Endothelial cell (in vitro differentiated cells): ENCODE results near the gene TRPT1. TPM values are rescaled to one million over a fixed set of nuclear protein-coding genes. Genes with fewer than 3 reads are reported as not detected.

Experiments
- DNase-seq: peaks from one replicate; pipeline ENCODE4 v3.0.0; 2021; ENCODE audit warnings: low spot score
- H3K27ac Mint-ChIP-seq: one replicate; pipeline ENCODE4 v1.8.0; 2021; ENCODE audit warnings: mixed read lengths, inconsistent platforms; ENCODE audit not compliant: unreplicated experiment
- H3K27me3 Mint-ChIP-seq: one replicate; pipeline ENCODE4 v1.8.0; 2021; ENCODE audit warnings: mild to moderate bottlenecking, moderate library complexity, mixed read lengths, inconsistent platforms; ENCODE audit not compliant: unreplicated experiment
- H3K36me3 Mint-ChIP-seq: one replicate; pipeline ENCODE4 v1.8.0; 2021; ENCODE audit warnings: mild to moderate bottlenecking, low read depth, mixed read lengths, inconsistent platforms; ENCODE audit not compliant: unreplicated experiment
- H3K4me1 Mint-ChIP-seq: one replicate; pipeline ENCODE4 v1.8.0; 2021; ENCODE audit warnings: mild to moderate bottlenecking, mixed read lengths, inconsistent platforms; ENCODE audit not compliant: unreplicated experiment
- H3K4me3 Mint-ChIP-seq: one replicate; pipeline ENCODE4 v1.8.0; 2021; ENCODE audit warnings: mild to moderate bottlenecking, mixed read lengths, inconsistent platforms; ENCODE audit not compliant: unreplicated experiment
- H3K9me3 Mint-ChIP-seq: one replicate; pipeline ENCODE4 v1.8.0; 2021; ENCODE audit warnings: mixed read lengths, inconsistent platforms; ENCODE audit not compliant: unreplicated experiment
- total RNA-seq: library from RNA; stranded (reverse); fragmentation: NEBNext Ultra II Directional; extraction: Animal tissue kit (Norgen Biotek cat#: 25700); gene quantifications from one replicate; pipeline ENCODE4 v1.2.1, GENCODE V29; 2021; ENCODE audit not compliant: unreplicated experiment
- TF ChIP-seq, protein P1 (sequence below): fragments of 200-600 bp; sonication (generic); IDR thresholded peaks from one replicate; pipeline ENCODE4 v1.5.0; 2021; ENCODE audit warnings: antibody characterized with exemption; ENCODE audit not compliant: unreplicated experiment

The TRPT1 gene
- total RNA-seq, 1 donor from 2014 or later: 23.2 TPM

DNA sequence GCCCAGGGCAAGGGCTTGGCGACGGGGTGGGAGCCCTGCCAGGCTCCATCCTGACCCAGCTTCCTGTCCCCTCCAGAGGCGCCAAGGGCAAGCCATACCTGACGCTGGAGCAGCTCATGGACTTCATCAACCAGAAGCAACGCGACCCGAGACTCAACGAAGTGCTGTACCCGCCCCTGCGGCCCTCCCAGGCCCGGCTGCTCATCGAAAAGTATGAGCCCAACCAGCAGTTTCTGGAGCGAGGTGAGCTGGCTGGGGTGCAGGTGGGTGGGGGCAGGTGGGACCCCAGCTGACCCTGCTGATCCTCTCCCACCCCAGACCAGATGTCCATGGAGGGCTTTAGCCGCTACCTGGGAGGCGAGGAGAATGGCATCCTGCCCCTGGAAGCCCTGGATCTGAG is 30.3 kb upstream of the TRPT1 start:
- H3K9me3 Mint-ChIP-seq: no peaks in the 10 kb centered on the region
- TF ChIP-seq, protein P1, sequence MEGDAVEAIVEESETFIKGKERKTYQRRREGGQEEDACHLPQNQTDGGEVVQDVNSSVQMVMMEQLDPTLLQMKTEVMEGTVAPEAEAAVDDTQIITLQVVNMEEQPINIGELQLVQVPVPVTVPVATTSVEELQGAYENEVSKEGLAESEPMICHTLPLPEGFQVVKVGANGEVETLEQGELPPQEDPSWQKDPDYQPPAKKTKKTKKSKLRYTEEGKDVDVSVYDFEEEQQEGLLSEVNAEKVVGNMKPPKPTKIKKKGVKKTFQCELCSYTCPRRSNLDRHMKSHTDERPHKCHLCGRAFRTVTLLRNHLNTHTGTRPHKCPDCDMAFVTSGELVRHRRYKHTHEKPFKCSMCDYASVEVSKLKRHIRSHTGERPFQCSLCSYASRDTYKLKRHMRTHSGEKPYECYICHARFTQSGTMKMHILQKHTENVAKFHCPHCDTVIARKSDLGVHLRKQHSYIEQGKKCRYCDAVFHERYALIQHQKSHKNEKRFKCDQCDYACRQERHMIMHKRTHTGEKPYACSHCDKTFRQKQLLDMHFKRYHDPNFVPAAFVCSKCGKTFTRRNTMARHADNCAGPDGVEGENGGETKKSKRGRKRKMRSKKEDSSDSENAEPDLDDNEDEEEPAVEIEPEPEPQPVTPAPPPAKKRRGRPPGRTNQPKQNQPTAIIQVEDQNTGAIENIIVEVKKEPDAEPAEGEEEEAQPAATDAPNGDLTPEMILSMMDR: no peak

GRCh38 chr11:64255135-64256128 is 29.4 kb upstream of the TRPT1 start:
- no peak for DNase-seq
- H3K36me3 Mint-ChIP-seq: peaks cover 16% of the 10 kb centered on the region
- H3K4me1 Mint-ChIP-seq: peaks cover 10% of the 10 kb centered on the region
- no peak overlapping the region for H3K4me3 Mint-ChIP-seq
- TF ChIP-seq, protein P1: no peak
- no peaks in the 10 kb centered on the region for H3K9me3 Mint-ChIP-seq
- H3K27ac Mint-ChIP-seq: no peak overlapping the region
- peaks cover 17% of the 10 kb centered on the region for H3K27me3 Mint-ChIP-seq

More for the DNA sequence above, 30.3 kb upstream of the TRPT1 start:
- Mint-ChIP-seq H3K4me3 (no peak overlapping the region), H3K27me3 (peaks cover 17% of the 10 kb centered on the region), H3K4me1 (peaks cover 10% of the 10 kb centered on the region), H3K27ac (no peak overlapping the region), H3K36me3 (peaks cover 17% of the 10 kb centered on the region)
- no peak for DNase-seq

GRCh38 chr11:64254326-64254725 is 28.3 kb upstream of the TRPT1 start:
- Mint-ChIP-seq H3K36me3 (peaks cover 5% of the 10 kb centered on the region), H3K27ac (no peak overlapping the region), H3K27me3 (peaks cover 13% of the 10 kb centered on the region), H3K4me3 (no peak overlapping the region), H3K9me3 (no peaks in the 10 kb centered on the region), H3K4me1 (peaks cover 19% of the 10 kb centered on the region)
- no peak for DNase-seq
- TF ChIP-seq, protein P1: no peak

GRCh38 chr11:64253481-64253880 is 27.5 kb upstream of the TRPT1 start:
- TF ChIP-seq, protein P1: no peak
- H3K27ac Mint-ChIP-seq: no peak overlapping the region
- H3K9me3 Mint-ChIP-seq: no peaks in the 10 kb centered on the region
- peaks cover 11% of the 10 kb centered on the region for H3K27me3 Mint-ChIP-seq
- peaks cover 4% of the 10 kb centered on the region for H3K36me3 Mint-ChIP-seq
- H3K4me3 Mint-ChIP-seq: peak overlapping the region; percentile 74
- peaks cover 25% of the 10 kb centered on the region for H3K4me1 Mint-ChIP-seq
- no peak for DNase-seq

DNA sequence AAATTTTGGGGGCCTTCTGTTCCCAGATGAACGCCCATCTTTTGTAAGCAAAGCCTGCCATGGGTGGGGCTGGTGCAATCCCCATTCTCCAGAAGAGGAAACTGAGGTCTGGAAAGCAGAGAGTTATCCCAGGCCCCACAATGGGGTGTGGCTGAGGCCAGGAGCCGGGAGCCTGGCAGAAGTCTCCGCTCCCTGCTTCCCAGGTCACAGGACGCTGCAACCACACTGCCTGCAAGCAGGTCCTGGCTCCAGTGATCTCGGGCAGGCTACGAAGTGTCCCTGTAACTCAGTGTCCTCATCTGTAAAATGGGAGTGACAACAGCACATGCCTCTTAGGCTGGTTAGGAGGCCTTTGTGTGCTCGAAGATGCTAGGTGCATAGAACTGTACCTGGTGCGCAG is 27.1 kb upstream of the TRPT1 start:
- peaks cover 11% of the 10 kb centered on the region for H3K27me3 Mint-ChIP-seq
- peak overlapping the region; percentile 59 for H3K4me3 Mint-ChIP-seq
- TF ChIP-seq, protein P1: no peak
- DNase-seq: no peak
- H3K9me3 Mint-ChIP-seq: no peaks in the 10 kb centered on the region
- H3K4me1 Mint-ChIP-seq: peaks cover 29% of the 10 kb centered on the region
- no peak overlapping the region for H3K27ac Mint-ChIP-seq
- peaks cover 4% of the 10 kb centered on the region for H3K36me3 Mint-ChIP-seq
